GM18873 (cell line): ENCODE results near the gene TCF4.

Source experiments
- ATAC-seq: cut with Tn5 transposase; IDR thresholded peaks from one replicate; pipeline ENCODE4 v1.9.1; 2021; ENCODE audit warnings: mild to moderate bottlenecking, moderate library complexity, moderate number of reproducible peaks; ENCODE audit not compliant: unreplicated experiment, low FRiP score

The TCF4 gene

GRCh38 chr18:55310863-55311262, 277.1 kb downstream of the TCF4 start:
- ATAC-seq, result no peak

DNA sequence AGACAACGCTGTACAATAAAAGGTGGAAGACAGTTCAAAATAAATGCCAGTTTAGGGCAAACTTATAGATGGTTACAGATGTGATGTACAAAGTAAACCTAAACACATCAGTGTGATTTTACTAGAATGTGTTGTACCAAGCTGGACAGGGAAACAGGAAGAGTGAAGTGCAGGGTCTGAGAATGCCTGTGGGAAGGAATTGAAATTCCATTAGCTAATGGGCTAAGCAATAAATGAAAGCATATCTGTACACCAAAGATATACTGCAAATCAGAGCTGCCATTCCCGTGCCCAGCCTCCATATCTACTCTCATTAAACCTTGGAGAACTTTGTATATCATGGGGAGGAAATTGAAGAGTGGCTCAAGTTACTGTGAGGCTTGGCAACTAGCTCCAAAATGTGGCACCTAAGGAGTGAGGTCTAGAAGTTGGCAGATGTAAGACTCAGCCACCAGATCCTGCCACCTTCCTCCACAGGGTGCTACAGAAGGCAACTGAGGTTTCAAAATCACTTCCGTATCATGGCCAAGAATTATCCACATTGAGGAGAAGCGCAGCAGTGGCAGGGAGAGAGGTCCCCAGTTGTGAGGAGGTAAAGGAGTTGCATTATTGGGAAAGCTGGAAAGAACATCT, 277.8 kb downstream of the TCF4 start:
- no peak for ATAC-seq

DNA sequence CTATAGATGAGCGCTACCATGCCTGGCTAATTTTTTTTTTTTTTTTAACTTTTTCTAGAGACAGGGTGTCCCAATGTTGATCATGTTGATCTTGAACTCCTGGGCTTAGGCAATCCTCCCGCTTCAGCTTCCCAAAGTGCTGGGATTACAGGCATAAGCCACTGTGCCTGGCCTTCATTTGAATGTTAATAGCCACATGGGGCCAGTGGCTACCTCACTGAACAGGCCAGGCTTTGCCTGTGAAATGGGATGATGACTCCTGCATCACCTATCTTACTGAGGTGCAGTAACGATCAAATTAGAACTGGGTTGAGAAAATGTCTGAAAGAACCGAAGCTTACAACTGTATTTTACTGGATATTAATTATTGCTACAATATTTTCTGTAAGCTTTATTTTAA, 278.7 kb downstream of the TCF4 start:
- no peak for ATAC-seq

DNA sequence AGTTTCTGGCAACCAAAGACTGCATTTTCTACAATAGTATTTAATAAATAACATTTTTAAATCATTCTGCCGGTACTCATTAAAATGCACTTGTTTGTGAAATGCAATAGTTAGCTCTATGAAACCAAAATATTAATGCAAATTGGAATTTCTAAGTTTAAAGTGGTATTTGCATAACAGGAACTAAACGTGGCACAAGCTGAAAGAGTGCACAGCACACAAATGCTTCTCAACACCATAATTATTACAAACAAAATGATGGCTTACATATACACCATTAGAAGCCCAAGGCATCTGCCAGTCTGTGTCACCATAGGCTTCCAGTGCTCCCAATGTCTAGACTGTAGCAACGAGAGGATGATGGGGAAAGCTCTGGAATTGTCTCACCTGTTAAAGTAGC, 280.5 kb downstream of the TCF4 start:
- peak; percentile 43 for ATAC-seq

DNA sequence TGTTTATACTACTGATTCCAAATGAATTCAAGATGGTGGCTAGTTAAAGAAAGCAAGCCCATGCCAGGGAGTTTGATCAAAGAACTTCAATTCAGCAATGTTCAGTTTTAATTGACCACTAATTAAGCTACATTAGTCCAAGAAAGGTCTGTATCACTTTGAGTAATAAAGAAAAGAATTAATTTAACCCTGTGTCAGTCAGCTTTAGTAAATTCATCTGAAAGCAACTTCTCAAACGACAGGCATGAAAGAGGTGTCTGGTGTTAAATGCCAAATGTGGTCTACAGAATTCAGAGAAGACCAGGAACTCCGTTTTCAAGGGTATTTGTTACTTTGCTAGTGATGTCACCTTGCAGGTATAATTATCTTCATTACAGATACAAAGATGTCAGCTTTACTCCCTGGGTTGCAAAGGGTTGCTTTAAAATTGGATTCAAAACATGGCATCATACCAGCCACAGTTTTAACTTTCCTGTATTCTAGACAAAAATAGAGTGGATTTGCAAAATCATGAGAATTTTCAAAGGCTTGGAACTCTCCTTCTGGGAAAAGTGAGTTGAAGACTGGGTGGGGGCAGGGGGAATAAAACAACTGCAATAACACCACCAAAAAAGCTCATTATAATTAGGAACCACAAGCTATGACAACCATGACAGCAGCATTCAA, 281.5 kb downstream of the TCF4 start:
- ATAC-seq, result no peak

- no peak for ATAC-seq
These were observed 285.7 kb downstream of the TCF4 start for GRCh38 chr18:55302167-55302833.

GRCh38 chr18:55301824-55302166, 286.2 kb downstream of the TCF4 start:
- no peak for ATAC-seq

DNA sequence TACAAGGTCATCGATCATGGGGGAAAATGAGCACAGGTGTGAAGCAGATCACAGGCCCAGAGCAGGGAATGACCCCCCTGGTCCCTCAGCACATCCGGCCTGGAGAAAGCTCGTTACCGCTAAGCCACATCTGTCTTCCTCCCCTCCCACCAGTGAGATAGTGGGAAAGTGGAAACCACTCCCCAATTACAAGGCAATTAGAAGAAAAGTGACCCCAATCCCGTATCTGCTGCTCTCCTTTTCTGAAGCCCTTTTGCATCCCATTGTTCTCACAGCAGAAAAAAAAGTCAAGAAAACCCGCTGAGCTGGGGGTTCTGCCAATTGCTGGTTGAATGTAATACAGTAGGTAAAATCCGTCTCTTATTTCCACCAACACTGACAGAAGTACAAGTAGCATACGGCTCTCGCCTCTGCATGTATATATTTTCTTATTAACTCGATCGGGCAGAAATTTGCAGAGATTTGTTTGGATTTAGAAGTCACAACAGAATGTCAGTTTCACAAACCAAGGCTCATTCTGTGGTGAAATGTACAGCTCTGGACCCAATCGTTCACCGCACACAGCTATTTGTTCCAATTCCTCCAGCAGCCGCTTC, 287.0 kb downstream of the TCF4 start:
- no peak for ATAC-seq

DNA sequence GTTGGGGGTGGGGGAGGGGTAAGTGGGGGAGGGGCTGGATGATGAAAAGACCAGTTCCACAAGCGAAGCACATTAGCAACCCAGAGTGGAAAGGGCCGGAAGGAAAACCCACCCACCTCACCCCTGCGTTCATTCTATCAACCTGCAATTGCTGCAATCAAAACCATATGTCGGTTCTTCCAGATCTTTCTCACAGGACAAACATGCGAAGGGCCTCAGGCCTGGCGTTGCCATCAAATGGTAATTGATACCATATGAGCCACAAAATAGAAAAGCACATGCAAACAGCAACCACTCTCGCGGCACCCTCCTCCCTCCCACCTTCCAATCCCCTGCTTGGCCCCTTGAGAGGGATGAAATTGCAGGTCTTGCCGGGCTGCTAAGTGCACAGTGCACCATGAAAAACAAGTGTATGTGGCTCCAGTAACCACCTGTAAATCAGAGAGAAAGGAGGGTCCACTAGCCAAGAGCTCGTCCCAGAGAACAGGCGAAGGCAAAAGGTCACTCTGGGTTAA, 287.5 kb downstream of the TCF4 start:
- ATAC-seq, result no peak

- ATAC-seq, result no peak
These were observed 291.2 kb downstream of the TCF4 start for GRCh38 chr18:55296778-55297177.

- no peak for ATAC-seq
These were observed 291.9 kb downstream of the TCF4 start for GRCh38 chr18:55296115-55296514.

GRCh38 chr18:55290898-55291297, 297.1 kb downstream of the TCF4 start:
- no peak for ATAC-seq

DNA sequence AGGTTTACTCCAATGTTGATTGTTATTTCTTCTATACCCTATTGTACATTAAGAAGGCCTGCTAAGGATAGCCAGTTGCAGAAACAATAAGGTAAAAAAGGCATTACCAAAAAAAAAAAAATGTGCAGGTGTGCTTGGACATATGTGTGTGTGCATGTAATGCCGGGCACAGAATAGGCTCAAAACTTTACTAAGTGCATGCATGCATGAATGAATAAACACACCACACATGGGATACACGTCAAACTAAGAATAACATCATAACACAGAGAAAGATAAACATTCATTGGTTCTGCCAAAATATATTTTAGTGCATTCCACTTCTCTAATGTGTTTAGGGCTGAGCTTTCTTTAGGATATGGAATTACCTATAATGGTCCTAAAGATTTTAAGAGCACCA, 298.2 kb downstream of the TCF4 start:
- ATAC-seq, result peak; percentile 77

GRCh38 chr18:55289048-55289447, 298.9 kb downstream of the TCF4 start:
- no peak for ATAC-seq

GRCh38 chr18:55287935-55288868, 299.8 kb downstream of the TCF4 start:
- ATAC-seq, result no peak

- ATAC-seq, result no peak
These were observed 300.7 kb downstream of the TCF4 start for GRCh38 chr18:55287149-55287806.

DNA sequence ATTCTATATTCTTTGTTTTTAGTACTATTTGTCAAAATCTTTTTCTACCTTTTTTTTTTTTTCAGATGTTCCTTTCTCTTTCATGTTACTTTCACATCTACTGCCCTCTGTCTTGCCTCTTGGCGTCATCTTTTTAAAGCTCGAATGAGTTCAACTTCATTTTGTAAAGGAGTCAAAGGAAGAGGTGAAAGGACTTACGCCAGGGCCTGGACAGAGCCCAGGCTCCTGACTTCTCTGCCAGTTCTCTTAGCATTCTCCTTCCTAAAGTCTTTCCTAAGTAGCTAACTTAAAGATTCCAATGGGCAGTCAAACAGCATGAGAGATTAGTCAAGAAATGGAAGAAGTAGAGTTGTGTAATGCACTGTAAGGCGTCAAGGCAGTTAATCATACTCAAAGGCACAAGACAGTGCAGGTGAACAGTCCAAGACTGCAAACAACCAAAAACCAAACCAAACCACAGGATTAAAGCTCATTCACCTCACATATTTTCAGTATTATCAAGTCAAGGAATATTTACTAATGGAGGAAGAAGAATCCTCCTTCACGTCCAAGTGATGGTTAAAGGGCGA, 301.7 kb downstream of the TCF4 start:
- no peak for ATAC-seq

GRCh38 chr18:55284614-55285013, 303.4 kb downstream of the TCF4 start:
- ATAC-seq, result no peak

GRCh38 chr18:55283309-55283708, 304.7 kb downstream of the TCF4 start:
- ATAC-seq, result peak; percentile 69
